Measurements from ENCODE around the gene MTARC2. TPM values are rescaled to one million over a fixed set of nuclear protein-coding genes. Genes with fewer than 3 reads are reported as not detected.

Gene MTARC2
- polyA plus RNA-seq, 1 donor from 2014 or later = not detected

- H2AFZ ChIP-seq (ENCODE audit: low read depth, low read length) = no peak overlapping the region
- H3K9me3 ChIP-seq (ENCODE audit: low read length) = no peaks in the 10 kb centered on the region
- H3K27ac ChIP-seq (ENCODE audit: low read length) = no peak overlapping the region
- H3K27me3 ChIP-seq (ENCODE audit: insufficient read depth, low read depth, low read length) = peaks cover 4% of the 10 kb centered on the region
- TF ChIP-seq SMC3 (conservative IDR thresholded peaks at IDR 0.05; ENCODE audit: poor library complexity) (no peak), MXI1 (conservative IDR thresholded peaks at IDR 0.05; ENCODE audit: poor library complexity, severe bottlenecking) (no peak), REST (IDR thresholded peaks at IDR 0.05; ENCODE audit: borderline replicate concordance) (no peak), RAD21 (conservative IDR thresholded peaks at IDR 0.05) (no peak), TAF1 (IDR thresholded peaks at IDR 0.05; ENCODE audit: low read depth) (no peak), EZH2 (IDR thresholded peaks at IDR 0.05; ENCODE audit: borderline replicate concordance, insufficient read depth, low read length, poor library complexity, severe bottlenecking) (no peak), POLR2AphosphoS5 (IDR thresholded peaks at IDR 0.05) (no peak), EP300 (conservative IDR thresholded peaks at IDR 0.05; ENCODE audit: poor library complexity, severe bottlenecking) (no peak)
- TF ChIP-seq, protein P1, sequence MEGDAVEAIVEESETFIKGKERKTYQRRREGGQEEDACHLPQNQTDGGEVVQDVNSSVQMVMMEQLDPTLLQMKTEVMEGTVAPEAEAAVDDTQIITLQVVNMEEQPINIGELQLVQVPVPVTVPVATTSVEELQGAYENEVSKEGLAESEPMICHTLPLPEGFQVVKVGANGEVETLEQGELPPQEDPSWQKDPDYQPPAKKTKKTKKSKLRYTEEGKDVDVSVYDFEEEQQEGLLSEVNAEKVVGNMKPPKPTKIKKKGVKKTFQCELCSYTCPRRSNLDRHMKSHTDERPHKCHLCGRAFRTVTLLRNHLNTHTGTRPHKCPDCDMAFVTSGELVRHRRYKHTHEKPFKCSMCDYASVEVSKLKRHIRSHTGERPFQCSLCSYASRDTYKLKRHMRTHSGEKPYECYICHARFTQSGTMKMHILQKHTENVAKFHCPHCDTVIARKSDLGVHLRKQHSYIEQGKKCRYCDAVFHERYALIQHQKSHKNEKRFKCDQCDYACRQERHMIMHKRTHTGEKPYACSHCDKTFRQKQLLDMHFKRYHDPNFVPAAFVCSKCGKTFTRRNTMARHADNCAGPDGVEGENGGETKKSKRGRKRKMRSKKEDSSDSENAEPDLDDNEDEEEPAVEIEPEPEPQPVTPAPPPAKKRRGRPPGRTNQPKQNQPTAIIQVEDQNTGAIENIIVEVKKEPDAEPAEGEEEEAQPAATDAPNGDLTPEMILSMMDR (IDR thresholded peaks at IDR 0.05; ENCODE audit: poor library complexity, severe bottlenecking) = no peak
- H3K9ac ChIP-seq (ENCODE audit: low read length) = no peak overlapping the region
- no peak overlapping the region for H3K4me2 ChIP-seq (ENCODE audit: low read length)
- H3K36me3 ChIP-seq (ENCODE audit: insufficient read depth, low read length) = no peaks in the 10 kb centered on the region
- H3K4me3 ChIP-seq (ENCODE audit: low read length) = no peak overlapping the region
- no peaks in the 10 kb centered on the region for H4K20me1 ChIP-seq (ENCODE audit: insufficient read depth)
- H3F3A ChIP-seq (ENCODE audit: insufficient read depth, low read length, poor library complexity, severe bottlenecking) = no peaks in the 10 kb centered on the region
- no peaks in the 10 kb centered on the region for H3K79me2 ChIP-seq (replicated peaks; ENCODE audit: insufficient read depth, low read length)
- no peaks in the 10 kb centered on the region for H3K9me2 ChIP-seq (ENCODE audit: insufficient read depth, low read length)
Measured at GRCh38 chr1:220791956-220792355, 43.8 kb downstream of the MTARC2 start.

DNA sequence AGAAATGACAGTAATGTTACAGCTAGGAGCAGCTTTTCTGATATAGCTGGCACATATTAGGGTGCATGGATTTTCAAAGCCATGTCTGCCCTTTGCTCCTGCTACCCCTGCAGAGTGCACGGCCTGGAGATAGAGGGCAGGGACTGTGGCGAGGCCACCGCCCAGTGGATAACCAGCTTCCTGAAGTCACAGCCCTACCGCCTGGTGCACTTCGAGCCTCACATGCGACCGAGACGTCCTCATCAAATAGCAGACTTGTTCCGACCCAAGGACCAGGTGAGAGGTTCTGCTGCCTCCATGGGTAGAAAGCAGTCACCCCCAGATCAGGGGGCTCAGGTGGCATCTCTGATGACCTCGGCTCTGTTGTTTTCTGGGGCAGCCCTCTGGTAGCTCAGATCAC lies 48.4 kb downstream of the MTARC2 start:
- Histone ChIP-seq H3K27me3 (ENCODE audit: insufficient read depth, low read depth, low read length) (no peaks in the 10 kb centered on the region), H3F3A (ENCODE audit: insufficient read depth, low read length, poor library complexity, severe bottlenecking) (no peaks in the 10 kb centered on the region), H3K4me2 (ENCODE audit: low read length) (no peak overlapping the region), H3K9ac (ENCODE audit: low read length) (no peak overlapping the region), H3K79me2 (replicated peaks; ENCODE audit: insufficient read depth, low read length) (no peaks in the 10 kb centered on the region), H3K27ac (ENCODE audit: low read length) (no peak overlapping the region), H2AFZ (ENCODE audit: low read depth, low read length) (no peak overlapping the region), H3K4me3 (ENCODE audit: low read length) (no peak overlapping the region), H3K36me3 (ENCODE audit: insufficient read depth, low read length) (no peaks in the 10 kb centered on the region), H4K20me1 (ENCODE audit: insufficient read depth) (no peaks in the 10 kb centered on the region), H3K9me2 (ENCODE audit: insufficient read depth, low read length) (no peaks in the 10 kb centered on the region), H3K9me3 (ENCODE audit: low read length) (no peaks in the 10 kb centered on the region)
- TF ChIP-seq POLR2AphosphoS5 (IDR thresholded peaks at IDR 0.05) (no peak), EP300 (conservative IDR thresholded peaks at IDR 0.05; ENCODE audit: poor library complexity, severe bottlenecking) (no peak), SMC3 (conservative IDR thresholded peaks at IDR 0.05; ENCODE audit: poor library complexity) (no peak), RAD21 (conservative IDR thresholded peaks at IDR 0.05) (no peak), REST (IDR thresholded peaks at IDR 0.05; ENCODE audit: borderline replicate concordance) (no peak), TAF1 (IDR thresholded peaks at IDR 0.05; ENCODE audit: low read depth) (no peak), EZH2 (IDR thresholded peaks at IDR 0.05; ENCODE audit: borderline replicate concordance, insufficient read depth, low read length, poor library complexity, severe bottlenecking) (no peak), MXI1 (conservative IDR thresholded peaks at IDR 0.05; ENCODE audit: poor library complexity, severe bottlenecking) (no peak)
- TF ChIP-seq, protein P1 (IDR thresholded peaks at IDR 0.05; ENCODE audit: poor library complexity, severe bottlenecking) = no peak
